LNCaP clone FGC (cell line): ENCODE measurements around the gene RHOD.

Experiments
- DNase-seq: peaks from one replicate; pipeline ENCODE4 v3.0.0-alpha.2; 2011; ENCODE audit warnings: low read depth
- H3K4me3 ChIP-seq: 2 replicates; pipeline ENCODE4 v1.5.1; 2011; ENCODE audit warnings: mild to moderate bottlenecking, low read depth, low read length, control low read depth
- CTCF ChIP-seq: IDR thresholded peaks from 2 replicates; pipeline ENCODE4 v1.5.1; 2012; ENCODE audit warnings: mild to moderate bottlenecking; ENCODE audit not compliant: control insufficient read depth, insufficient read depth; ENCODE audit errors: extremely low read depth

RHOD gene

GRCh38 chr11:67118181-67118766, 61.6 kb downstream of the RHOD start:
- DNase-seq: no peak
- no peak for TF ChIP-seq CTCF
- H3K4me3 ChIP-seq: 0 out of 2 replicates have a peak overlapping the region, but pooled peaks have one; percentile 11

- peak within 1 kb of the TSS; percentile 96 for H3K4me3 ChIP-seq
- peak; percentile 50 for TF ChIP-seq CTCF
- DNase-seq: peak; percentile 94
Observed at GRCh38 chr11:67118801-67119584, 62.3 kb downstream of the RHOD start, which contains the start of gene KDM2A. Gene KDM2A, plus strand, starts transcription at chr11:67119263. Its CDS starts 2,054 bp downstream, at chr11:67121317.

- peak; percentile 24 for TF ChIP-seq CTCF
- H3K4me3 ChIP-seq: peak overlapping the region; percentile 96
- no peak for DNase-seq
Observed at GRCh38 chr11:67119585-67120391, 63.1 kb downstream of the RHOD start.

GRCh38 chr11:67120456-67120855, 63.8 kb downstream of the RHOD start:
- DNase-seq: no peak
- peak overlapping the region; percentile 96 for H3K4me3 ChIP-seq
- TF ChIP-seq CTCF: no peak

GRCh38 chr11:67120881-67121710, 64.4 kb downstream of the RHOD start:
- peak overlapping the region; percentile 96 for H3K4me3 ChIP-seq
- DNase-seq: no peak
- TF ChIP-seq CTCF: no peak
